ENCODE measurements around the gene KCNB1.

Gene KCNB1

GRCh38 chr20:49444553-49444990 is 37.9 kb downstream of the KCNB1 start:
- Histone ChIP-seq H3K27ac (peak overlapping the region; percentile 73 to 77), H3K9me3 (no peaks in the 10 kb centered on the region), H3K27me3 (no peaks in the 10 kb centered on the region), H3K4me3 (no peak overlapping the region), H3K4me1 (peaks cover 0 to 46% (median 40%) of the 10 kb centered on the region in 4 donors), H3K36me3 (no peaks in the 10 kb centered on the region)
- no peak for TF ChIP-seq CTCF (IDR thresholded peaks at IDR 0.05)
- intact Hi-C loops (cut with DNase I; ENCODE audit: low total_unique reads) = no loop called here
- no peak for DNase-seq

GRCh38 chr20:49437057-49437456 is 45.4 kb downstream of the KCNB1 start:
- no peaks in the 10 kb centered on the region for H3K36me3 ChIP-seq
- H3K9me3 ChIP-seq = no peaks in the 10 kb centered on the region
- no peak overlapping the region for H3K4me3 ChIP-seq
- intact Hi-C loops (cut with DNase I; ENCODE audit: low total_unique reads) = no loop called here
- no peaks in the 10 kb centered on the region for H3K27me3 ChIP-seq
- H3K4me1 ChIP-seq = peaks cover 0 to 11% (median 0%) of the 10 kb centered on the region in 4 donors
- no peak overlapping the region for H3K27ac ChIP-seq
- no peak for TF ChIP-seq CTCF (IDR thresholded peaks at IDR 0.05)
- DNase-seq = no peak

GRCh38 chr20:49435639-49436038 is 46.8 kb downstream of the KCNB1 start:
- no peak for DNase-seq
- Histone ChIP-seq H3K4me1 (peaks cover 0 to 11% (median 0%) of the 10 kb centered on the region in 4 donors), H3K27me3 (no peaks in the 10 kb centered on the region), H3K36me3 (no peaks in the 10 kb centered on the region), H3K9me3 (no peaks in the 10 kb centered on the region), H3K27ac (no peak overlapping the region), H3K4me3 (no peak overlapping the region)
- intact Hi-C loops (cut with DNase I; ENCODE audit: low total_unique reads) = no loop called here
- TF ChIP-seq CTCF (IDR thresholded peaks at IDR 0.05) = no peak

- no peak for TF ChIP-seq CTCF (IDR thresholded peaks at IDR 0.05)
- intact Hi-C loops (cut with DNase I; ENCODE audit: low total_unique reads) = no loop called here
Measured at GRCh38 chr20:49433333-49433732, 49.1 kb downstream of the KCNB1 start.

GRCh38 chr20:49432550-49432949 is 49.9 kb downstream of the KCNB1 start:
- Histone ChIP-seq H3K36me3 (no peaks in the 10 kb centered on the region), H3K4me1 (peaks cover 0 to 4% (median 2%) of the 10 kb centered on the region in 4 donors), H3K27me3 (no peaks in the 10 kb centered on the region), H3K9me3 (no peaks in the 10 kb centered on the region), H3K4me3 (no peak overlapping the region), H3K27ac (no peak overlapping the region)
- intact Hi-C loops (cut with DNase I; ENCODE audit: low total_unique reads) = no loop called here
- no peak for DNase-seq
- TF ChIP-seq CTCF (IDR thresholded peaks at IDR 0.05) = no peak

More at GRCh38 chr20:49433333-49433732, 49.1 kb downstream of the KCNB1 start:
- Histone ChIP-seq H3K9me3 (no peaks in the 10 kb centered on the region), H3K4me1 (no peaks in the 10 kb centered on the region), H3K27ac (no peak overlapping the region), H3K36me3 (no peaks in the 10 kb centered on the region), H3K27me3 (no peaks in the 10 kb centered on the region), H3K4me3 (no peak overlapping the region)
- no peak for DNase-seq

- Histone ChIP-seq H3K27me3 (no peaks in the 10 kb centered on the region), H3K4me1 (peaks cover 0 to 11% (median 5%) of the 10 kb centered on the region in 4 donors), H3K4me3 (no peak overlapping the region), H3K27ac (no peak overlapping the region), H3K36me3 (no peaks in the 10 kb centered on the region), H3K9me3 (no peaks in the 10 kb centered on the region)
- intact Hi-C loops (cut with DNase I; ENCODE audit: low total_unique reads) = no loop called here
- DNase-seq = no peak
- no peak for TF ChIP-seq CTCF (IDR thresholded peaks at IDR 0.05)
Measured at GRCh38 chr20:49431329-49431728, 51.1 kb downstream of the KCNB1 start.

All from tibial artery (tissue), 4 donors.